ENCODE results near the gene C14orf39. TPM values are rescaled to one million over a fixed set of nuclear protein-coding genes. Genes with fewer than 3 reads are reported as not detected.

C14orf39 gene
- total and polyA plus RNA-seq, 2 of the 13 experiments (the other 11 are each of a cell fraction or from before 2014, with no cell fraction given), result not detected

DNA sequence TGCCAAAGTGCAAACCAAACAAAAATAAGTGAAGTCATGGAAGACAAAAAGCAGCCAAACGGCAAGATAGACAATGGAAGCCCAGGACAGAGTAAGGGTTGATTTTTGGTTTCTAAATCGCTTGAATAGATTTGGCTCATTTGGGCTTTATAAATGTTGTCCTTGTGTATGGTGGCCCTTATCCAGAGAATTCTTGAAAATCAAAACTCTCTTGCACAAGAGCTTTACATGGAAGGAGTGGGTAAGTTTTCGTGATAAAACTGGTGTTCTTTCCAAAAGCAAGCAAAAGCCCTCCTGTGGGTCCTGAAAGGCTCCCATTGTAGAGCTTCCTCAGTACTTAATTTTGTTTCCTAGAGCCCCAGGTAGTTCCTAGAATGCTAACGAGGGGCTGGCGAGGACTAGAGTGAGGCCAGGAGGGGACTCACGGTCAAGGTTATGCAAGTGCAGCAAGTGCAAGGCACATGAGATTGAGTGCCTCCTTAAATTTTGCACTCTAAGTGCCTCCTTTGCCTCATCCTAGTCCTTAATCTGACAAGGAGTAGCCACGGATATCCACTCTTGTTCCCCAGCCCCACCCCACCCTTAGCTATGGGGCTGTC is 27.2 kb upstream of the C14orf39 start (continued):
- TF ChIP-seq ZNF589 (CRISPR knock-in tag; conservative IDR thresholded peaks at IDR 0.05) (no peak), ZNF780A (CRISPR knock-in tag; IDR thresholded peaks at IDR 0.05) (no peak), KDM5A (IDR thresholded peaks at IDR 0.05; ENCODE audit: borderline replicate concordance, low read length) (no peak), RFXANK (CRISPR knock-in tag; IDR thresholded peaks at IDR 0.05) (no peak), SRF (IDR thresholded peaks at IDR 0.05; ENCODE audit: low read depth, low read length) (no peak)
- TF ChIP-seq, protein P1, sequence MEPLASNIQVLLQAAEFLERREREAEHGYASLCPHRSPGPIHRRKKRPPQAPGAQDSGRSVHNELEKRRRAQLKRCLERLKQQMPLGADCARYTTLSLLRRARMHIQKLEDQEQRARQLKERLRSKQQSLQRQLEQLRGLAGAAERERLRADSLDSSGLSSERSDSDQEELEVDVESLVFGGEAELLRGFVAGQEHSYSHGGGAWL (CRISPR knock-in tag; IDR thresholded peaks at IDR 0.05), result no peak

DNA sequence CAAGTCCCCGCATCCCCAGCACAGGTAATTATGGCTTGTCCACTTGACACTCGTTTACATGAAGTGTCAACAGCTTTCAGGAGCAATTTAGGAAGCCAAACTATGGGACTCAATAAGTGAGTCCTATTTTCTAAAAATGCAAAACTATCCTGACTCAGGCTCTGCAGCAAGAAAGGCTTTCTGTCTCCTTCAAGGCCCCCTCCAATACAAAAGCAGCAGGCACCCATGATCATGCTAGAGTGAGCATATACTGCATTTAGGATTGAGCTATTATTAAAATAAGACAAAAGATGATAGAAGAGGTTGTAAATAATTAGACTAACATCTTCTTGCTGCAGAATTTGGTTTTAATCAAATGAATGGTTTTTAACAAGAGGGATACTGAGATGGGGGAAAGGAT is 26.3 kb upstream of the C14orf39 start:
- H3K4me3 ChIP-seq (replicated peaks in 1 of 3; ENCODE audit: insufficient read depth in 1 of 3, low read depth in 2 of 3, low read length in 3 of 3), result no peak overlapping the region
- TF ChIP-seq U2AF1 (optimal IDR thresholded peaks at IDR 0.05; ENCODE audit: low read depth, low read length) (no peak), NFATC3 (CRISPR knock-in tag; IDR thresholded peaks at IDR 0.05) (no peak), NR3C1 (CRISPR knock-in tag; IDR thresholded peaks at IDR 0.05) (no peak), IRF2 (CRISPR knock-in tag; IDR thresholded peaks at IDR 0.05) (no peak)
- ATAC-seq (no peak), DNase-seq (ENCODE audit: low spot score) (no peak), FAIRE-seq (no peak)
- H3K79me2 ChIP-seq (ENCODE audit: insufficient read depth, low read length), result no peaks in the 10 kb centered on the region
- BruUV-seq (replicated peaks), result no TSS peak
- no peak overlapping the region for H2AFZ ChIP-seq (ENCODE audit: low read length)
- 3% methylated on average over 2 of the region's 2 CpGs for whole genome bisulfite sequencing (ENCODE audit: low lambda C conversion rate)
- in situ Hi-C loops (cut with HindIII; ENCODE audit: extremely low pct_ligation_motif_present, low pct_unique_long_range_greater_than_20kb) (no loop called here), intact Hi-C loops (cut with micrococcal nuclease; ENCODE audit: unreplicated experiment) (no loop called here)
- no peaks in the 10 kb centered on the region for H3K4me1 ChIP-seq (ENCODE audit: insufficient read depth, low read length)
- no peaks in the 10 kb centered on the region for H3K36me3 ChIP-seq (replicated peaks in 1 of 2; ENCODE audit: control insufficient read depth in 1 of 2, insufficient read depth in 2 of 2, low read length in 2 of 2)
- POLR2A ChIA-PET, result no interaction called here
- H3K9ac ChIP-seq (ENCODE audit: insufficient read depth, low read depth, low read length), result no peak overlapping the region
- no peak overlapping the region for H3K27ac ChIP-seq (ENCODE audit: extremely low read length, insufficient read depth, low read length)
- peaks cover 0 to 53% of the 10 kb centered on the region in 2 experiments; a peak in 4 of 5 replicates for H3K27me3 ChIP-seq (ENCODE audit: control insufficient read depth in 1 of 2, insufficient read depth in 2 of 2, low read length in 2 of 2)
- no peak overlapping the region for H3K4me2 ChIP-seq (ENCODE audit: low read depth, low read length)
- no peaks in the 10 kb centered on the region for H3K9me3 ChIP-seq (ENCODE audit: low read length)
- CTCF ChIA-PET (ENCODE audit: low intra/inter-chr PET ratio, low total read pairs), result no interaction called here
- no peaks in the 10 kb centered on the region for H4K20me1 ChIP-seq (ENCODE audit: insufficient read depth, low read length)
